22Rv1 (cell line): ENCODE results near the gene ERC1.

Experiments used
- ZFX ChIP-seq: fragments of 450-650 bp; IDR thresholded peaks from 2 replicates; pipeline ENCODE4 v1.6.1; 2017; ENCODE audit warnings: antibody characterized with exemption, borderline replicate concordance
- TF ChIP-seq, protein P1 (sequence below): fragments of 450-650 bp; IDR thresholded peaks from 2 replicates; pipeline ENCODE4 v1.5.1; 2017; ENCODE audit warnings: mild to moderate bottlenecking

DNA sequence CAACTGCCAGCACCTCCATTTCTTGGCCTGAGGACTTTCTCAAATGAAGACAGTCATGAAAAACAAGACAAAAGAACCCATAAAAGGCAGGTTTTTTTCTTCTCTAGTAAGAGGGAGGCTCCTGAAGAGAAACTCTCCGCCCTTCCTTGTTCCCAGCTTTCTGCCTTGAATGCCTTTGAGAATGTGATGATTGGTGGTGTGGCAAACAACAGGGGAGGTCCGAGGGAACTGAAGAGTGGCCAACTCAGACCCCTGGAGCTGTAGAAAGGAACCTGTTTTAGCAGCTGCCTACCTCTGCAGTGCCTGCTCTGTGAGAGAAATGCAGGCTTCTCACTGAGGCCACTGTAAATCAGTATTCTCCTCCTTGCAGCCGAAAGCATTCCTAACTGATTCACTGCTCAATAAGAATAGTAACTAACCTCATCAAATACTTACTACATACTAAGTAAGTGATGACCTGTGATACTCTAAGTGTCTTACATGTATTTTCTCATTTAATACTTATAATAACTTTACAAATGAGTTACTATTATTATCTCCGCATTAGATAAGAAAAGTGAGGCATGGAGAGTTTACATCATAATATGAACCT, 16.7 kb upstream of the ERC1 start:
- TF ChIP-seq, protein P1, sequence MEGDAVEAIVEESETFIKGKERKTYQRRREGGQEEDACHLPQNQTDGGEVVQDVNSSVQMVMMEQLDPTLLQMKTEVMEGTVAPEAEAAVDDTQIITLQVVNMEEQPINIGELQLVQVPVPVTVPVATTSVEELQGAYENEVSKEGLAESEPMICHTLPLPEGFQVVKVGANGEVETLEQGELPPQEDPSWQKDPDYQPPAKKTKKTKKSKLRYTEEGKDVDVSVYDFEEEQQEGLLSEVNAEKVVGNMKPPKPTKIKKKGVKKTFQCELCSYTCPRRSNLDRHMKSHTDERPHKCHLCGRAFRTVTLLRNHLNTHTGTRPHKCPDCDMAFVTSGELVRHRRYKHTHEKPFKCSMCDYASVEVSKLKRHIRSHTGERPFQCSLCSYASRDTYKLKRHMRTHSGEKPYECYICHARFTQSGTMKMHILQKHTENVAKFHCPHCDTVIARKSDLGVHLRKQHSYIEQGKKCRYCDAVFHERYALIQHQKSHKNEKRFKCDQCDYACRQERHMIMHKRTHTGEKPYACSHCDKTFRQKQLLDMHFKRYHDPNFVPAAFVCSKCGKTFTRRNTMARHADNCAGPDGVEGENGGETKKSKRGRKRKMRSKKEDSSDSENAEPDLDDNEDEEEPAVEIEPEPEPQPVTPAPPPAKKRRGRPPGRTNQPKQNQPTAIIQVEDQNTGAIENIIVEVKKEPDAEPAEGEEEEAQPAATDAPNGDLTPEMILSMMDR: no peak
- TF ChIP-seq ZFX: no peak
